ENCODE measurements around the gene OAS2.

GRCh38 chr12:113054948-113055486 lies 76.7 kb downstream of the OAS2 start:
- TF ChIP-seq CTCF (IDR thresholded peaks at IDR 0.05; ENCODE audit: low read length) (no peak), EZH2 (IDR thresholded peaks at IDR 0.05; ENCODE audit: borderline replicate concordance, low read length) (no peak)

Measured in OCI-LY1 (cell line).